HG03159 (cell line): ENCODE measurements around the gene SPIN2B.

ENCODE experiments used
- ATAC-seq: cut with Tn5 transposase; IDR thresholded peaks from one replicate; pipeline ENCODE4 v1.9.1; 2021; ENCODE audit warnings: mild to moderate bottlenecking, moderate library complexity; ENCODE audit not compliant: unreplicated experiment

SPIN2B gene

GRCh38 chrX:57074458-57074857 is 46.9 kb downstream of the SPIN2B start:
- ATAC-seq: no peak

GRCh38 chrX:57070185-57070984 is 51.0 kb downstream of the SPIN2B start:
- ATAC-seq: no peak
